Measurements from ENCODE around the gene SPAG17. TPM values are rescaled to one million over a fixed set of nuclear protein-coding genes. Genes with fewer than 3 reads are reported as not detected.

Gene SPAG17
- total RNA-seq, 6 donors from 2014 or later = 0.26 to 94.3 (median 11.3) TPM

- Histone ChIP-seq H3K4me1 (no peaks in the 10 kb centered on the region), H3K27me3 (no peaks in the 10 kb centered on the region), H3K9me3 (no peaks in the 10 kb centered on the region), H3K36me3 (no peaks in the 10 kb centered on the region), H3K4me3 (no peak overlapping the region), H3K27ac (no peak overlapping the region)
- TF ChIP-seq CTCF (IDR thresholded peaks at IDR 0.05) (no peak), EP300 (IDR thresholded peaks at IDR 0.05) (no peak), POLR2AphosphoS5 (IDR thresholded peaks at IDR 0.05) (no peak), POLR2A (IDR thresholded peaks at IDR 0.05) (no peak)
- DNase-seq (no peak), ATAC-seq (ENCODE audit: low FRiP score in 2 of 2) (no peak)
- 75% methylated on average over 6 of the region's 6 CpGs for WGBS, 2 donors
Measured at GRCh38 chr1:118209648-118210047, 24.6 kb upstream of the SPAG17 start.

- Histone ChIP-seq H3K27me3 (no peaks in the 10 kb centered on the region), H3K4me1 (no peaks in the 10 kb centered on the region), H3K36me3 (no peaks in the 10 kb centered on the region), H3K27ac (no peak overlapping the region), H3K9me3 (no peaks in the 10 kb centered on the region), H3K4me3 (no peak overlapping the region)
- no peak for ATAC-seq (ENCODE audit: low FRiP score in 2 of 2)
- DNase-seq = no peak
- TF ChIP-seq POLR2A (IDR thresholded peaks at IDR 0.05) (no peak), CTCF (IDR thresholded peaks at IDR 0.05) (no peak), POLR2AphosphoS5 (IDR thresholded peaks at IDR 0.05) (no peak), EP300 (IDR thresholded peaks at IDR 0.05) (no peak)
Measured at GRCh38 chr1:118206966-118207365, 21.9 kb upstream of the SPAG17 start.

- TF ChIP-seq POLR2A (IDR thresholded peaks at IDR 0.05) (no peak), CTCF (IDR thresholded peaks at IDR 0.05) (no peak), POLR2AphosphoS5 (IDR thresholded peaks at IDR 0.05) (no peak), EP300 (IDR thresholded peaks at IDR 0.05) (no peak)
- no peak overlapping the region for H3K27ac ChIP-seq
- ATAC-seq (ENCODE audit: low FRiP score in 2 of 2) (no peak), DNase-seq (no peak)
- H3K4me1 ChIP-seq = no peaks in the 10 kb centered on the region
- H3K36me3 ChIP-seq = no peaks in the 10 kb centered on the region
- no peak overlapping the region for H3K4me3 ChIP-seq
- H3K9me3 ChIP-seq = no peaks in the 10 kb centered on the region
- H3K27me3 ChIP-seq = no peaks in the 10 kb centered on the region
Measured at GRCh38 chr1:118204648-118205047, 19.6 kb upstream of the SPAG17 start.

- Histone ChIP-seq H3K36me3 (no peaks in the 10 kb centered on the region), H3K27me3 (no peaks in the 10 kb centered on the region), H3K9me3 (no peaks in the 10 kb centered on the region), H3K4me1 (no peaks in the 10 kb centered on the region), H3K4me3 (no peak overlapping the region), H3K27ac (no peak overlapping the region)
- DNase-seq (no peak), ATAC-seq (ENCODE audit: low FRiP score in 2 of 2) (no peak)
- 78 to 82% methylated on average over 3 of the region's 3 CpGs for WGBS, 2 donors
- TF ChIP-seq EP300 (IDR thresholded peaks at IDR 0.05) (no peak), CTCF (IDR thresholded peaks at IDR 0.05) (no peak), POLR2A (IDR thresholded peaks at IDR 0.05) (no peak), POLR2AphosphoS5 (IDR thresholded peaks at IDR 0.05) (no peak)
Measured at GRCh38 chr1:118204105-118204504, 19.1 kb upstream of the SPAG17 start.

GRCh38 chr1:118202076-118202608, 17.1 kb upstream of the SPAG17 start:
- WGBS, 2 donors = 66 to 77% methylated on average over 2 of the region's 2 CpGs
- no peaks in the 10 kb centered on the region for H3K9me3 ChIP-seq

More at GRCh38 chr1:118202076-118202608, 17.1 kb upstream of the SPAG17 start:
- Histone ChIP-seq H3K27ac (no peak overlapping the region), H3K4me1 (no peaks in the 10 kb centered on the region), H3K4me3 (no peak overlapping the region), H3K36me3 (no peaks in the 10 kb centered on the region), H3K27me3 (no peaks in the 10 kb centered on the region)
- DNase-seq (no peak), ATAC-seq (ENCODE audit: low FRiP score in 2 of 2) (no peak)
- TF ChIP-seq POLR2A (IDR thresholded peaks at IDR 0.05) (no peak), EP300 (IDR thresholded peaks at IDR 0.05) (no peak), CTCF (IDR thresholded peaks at IDR 0.05) (no peak), POLR2AphosphoS5 (IDR thresholded peaks at IDR 0.05) (no peak)
